HEK293 (cell line): ENCODE measurements around the gene LCN12.
A peak's percentile ranks its signal among the peaks of the same experiment; 100 is the strongest.

ENCODE experiments used
- BCL11B ChIP-seq: fragments of 450-650 bp; formaldehyde crosslinking; IDR thresholded peaks from 2 replicates; pipeline ENCODE4 v1.5.1; 2016; ENCODE audit warnings: low read depth, missing biosample characterization, missing genetic modification characterization
- GLI2 ChIP-seq: fragments of 450-650 bp; formaldehyde crosslinking; IDR thresholded peaks from 2 replicates; pipeline ENCODE4; 2017; ENCODE audit warnings: missing biosample characterization, missing genetic modification characterization, low read depth, borderline replicate concordance
- GLI4 ChIP-seq: fragments of 450-650 bp; formaldehyde crosslinking; IDR thresholded peaks from 2 replicates; pipeline ENCODE4 v1.5.1; 2016; ENCODE audit warnings: missing biosample characterization, missing genetic modification characterization
- GLIS1 ChIP-seq: fragments of 450-650 bp; formaldehyde crosslinking; IDR thresholded peaks from 2 replicates; pipeline ENCODE4 v1.5.1; 2016; ENCODE audit warnings: missing biosample characterization, missing genetic modification characterization
- KLF1 ChIP-seq: fragments of 450-650 bp; formaldehyde crosslinking; IDR thresholded peaks from 2 replicates; pipeline ENCODE4 v1.5.1; 2016; ENCODE audit warnings: missing biosample characterization, missing genetic modification characterization
- KLF8 ChIP-seq: fragments of 450-650 bp; formaldehyde crosslinking; IDR thresholded peaks from 2 replicates; pipeline ENCODE4 v1.5.1; 2016; ENCODE audit warnings: missing biosample characterization, missing genetic modification characterization
- PRDM1 ChIP-seq: fragments of 450-650 bp; formaldehyde crosslinking; IDR thresholded peaks from 2 replicates; pipeline ENCODE4; 2016; ENCODE audit warnings: missing biosample characterization, missing genetic modification characterization
- SCRT1 ChIP-seq: fragments of 450-650 bp; formaldehyde crosslinking; IDR thresholded peaks from 2 replicates; pipeline ENCODE4 v1.5.1; 2016; ENCODE audit warnings: missing biosample characterization, missing genetic modification characterization, borderline replicate concordance
- SP7 ChIP-seq: fragments of 450-650 bp; formaldehyde crosslinking; IDR thresholded peaks from 2 replicates; pipeline ENCODE4 v1.5.1; 2016; ENCODE audit warnings: missing biosample characterization, missing genetic modification characterization
- ZBTB48 ChIP-seq: fragments of 450-650 bp; formaldehyde crosslinking; IDR thresholded peaks from 2 replicates; pipeline ENCODE4 v1.5.1; 2016; ENCODE audit warnings: missing biosample characterization, missing genetic modification characterization
- ZNF138 ChIP-seq: fragments of 450-650 bp; formaldehyde crosslinking; IDR thresholded peaks from 2 replicates; pipeline ENCODE4 v1.5.1; 2016; ENCODE audit warnings: missing biosample characterization, missing genetic modification characterization, borderline replicate concordance
- ZNF311 ChIP-seq: fragments of 450-650 bp; formaldehyde crosslinking; IDR thresholded peaks from 2 replicates; pipeline ENCODE4 v1.5.1; 2017; ENCODE audit warnings: missing biosample characterization, missing genetic modification characterization, borderline replicate concordance
- ZNF366 ChIP-seq: fragments of 450-650 bp; formaldehyde crosslinking; conservative IDR thresholded peaks from 2 replicates; pipeline ENCODE4 v1.5.1; 2016; ENCODE audit warnings: missing biosample characterization, missing genetic modification characterization
- ZNF433 ChIP-seq: fragments of 450-650 bp; formaldehyde crosslinking; IDR thresholded peaks from 2 replicates; pipeline ENCODE4 v1.5.1; 2016; ENCODE audit warnings: missing biosample characterization, missing genetic modification characterization, low read depth
- ZNF473 ChIP-seq: fragments of 450-650 bp; formaldehyde crosslinking; IDR thresholded peaks from 2 replicates; pipeline ENCODE4 v1.5.1; 2017; ENCODE audit warnings: missing biosample characterization, missing genetic modification characterization
- ZNF521 ChIP-seq: fragments of 450-650 bp; formaldehyde crosslinking; IDR thresholded peaks from 2 replicates; pipeline ENCODE4 v1.5.1; 2017; ENCODE audit warnings: missing biosample characterization, mild to moderate bottlenecking, missing genetic modification characterization
- ZNF530 ChIP-seq: fragments of 450-650 bp; formaldehyde crosslinking; IDR thresholded peaks from 2 replicates; pipeline ENCODE4 v1.5.1; 2016; ENCODE audit warnings: low read depth, missing biosample characterization, missing genetic modification characterization
- ZNF544 ChIP-seq: fragments of 450-650 bp; formaldehyde crosslinking; IDR thresholded peaks from 2 replicates; pipeline ENCODE4 v1.5.0; 2017; ENCODE audit warnings: missing biosample characterization, missing genetic modification characterization
- ZNF560 ChIP-seq: fragments of 450-650 bp; formaldehyde crosslinking; IDR thresholded peaks from 2 replicates; pipeline ENCODE4 v1.5.1; 2017; ENCODE audit warnings: missing biosample characterization, missing genetic modification characterization, borderline replicate concordance
- ZNF600 ChIP-seq: fragments of 450-650 bp; formaldehyde crosslinking; IDR thresholded peaks from 2 replicates; pipeline ENCODE4 v1.5.1; 2016; ENCODE audit warnings: missing biosample characterization, missing genetic modification characterization
- ZNF76 ChIP-seq: fragments of 450-650 bp; formaldehyde crosslinking; IDR thresholded peaks from 2 replicates; pipeline ENCODE4; 2016; ENCODE audit warnings: low read depth, missing biosample characterization, missing genetic modification characterization, borderline replicate concordance
- ZNF776 ChIP-seq: fragments of 450-650 bp; formaldehyde crosslinking; IDR thresholded peaks from 2 replicates; pipeline ENCODE4 v1.5.0; 2017; ENCODE audit warnings: missing biosample characterization, missing genetic modification characterization, borderline replicate concordance
- ZNF777 ChIP-seq: fragments of 450-650 bp; formaldehyde crosslinking; IDR thresholded peaks from 2 replicates; pipeline ENCODE4 v1.5.1; 2017; ENCODE audit warnings: missing biosample characterization, missing genetic modification characterization, borderline replicate concordance
- TF ChIP-seq, protein P1 (sequence below): fragments of 450-650 bp; formaldehyde crosslinking; IDR thresholded peaks from 2 replicates; pipeline ENCODE4 v1.5.1; 2016; ENCODE audit warnings: missing biosample characterization, missing genetic modification characterization
- TF ChIP-seq, protein P2 (sequence below): fragments of 450-650 bp; IDR thresholded peaks from 2 replicates; pipeline ENCODE4 v1.5.1; 2018; ENCODE audit warnings: missing biosample characterization, missing genetic modification characterization
- TF ChIP-seq, protein P3 (sequence below): fragments of 450-650 bp; formaldehyde crosslinking; IDR thresholded peaks from 2 replicates; pipeline ENCODE4 v1.5.1; 2016; ENCODE audit warnings: missing biosample characterization, missing genetic modification characterization, borderline replicate concordance

The LCN12 gene

DNA sequence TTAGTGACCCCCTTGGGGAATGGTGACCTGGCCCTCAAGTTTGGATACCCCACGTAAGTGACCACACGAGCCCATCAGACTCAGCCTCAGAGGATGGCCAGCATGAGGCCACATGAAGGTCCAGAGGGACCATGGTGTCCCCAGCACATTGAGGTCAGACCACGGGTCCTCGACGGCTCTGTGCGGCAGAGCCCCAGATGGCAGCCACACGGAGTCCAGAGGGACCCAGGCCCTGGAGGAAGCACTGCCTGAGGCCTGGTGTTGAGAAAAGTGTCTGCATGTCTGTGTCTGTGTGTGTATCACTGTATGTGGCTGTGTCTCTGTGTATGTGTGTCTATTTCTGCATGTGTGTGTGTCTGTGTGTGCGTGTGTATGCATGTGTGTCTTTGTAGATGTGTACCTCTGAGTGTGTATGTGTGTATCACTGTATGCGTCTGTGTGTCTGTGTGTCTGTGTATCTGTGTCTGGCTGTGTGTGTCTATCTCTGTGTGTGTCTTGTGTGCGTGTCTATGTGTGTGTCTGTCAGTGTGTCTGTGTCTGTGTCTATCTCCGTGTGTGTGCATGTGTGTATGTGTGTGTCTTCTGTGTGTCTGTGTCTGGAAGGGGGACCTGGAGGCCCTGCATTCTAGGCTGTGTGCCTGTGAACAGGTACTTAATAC, 31.7 kb downstream of the LCN12 start (continued):
- TF ChIP-seq, protein P1, sequence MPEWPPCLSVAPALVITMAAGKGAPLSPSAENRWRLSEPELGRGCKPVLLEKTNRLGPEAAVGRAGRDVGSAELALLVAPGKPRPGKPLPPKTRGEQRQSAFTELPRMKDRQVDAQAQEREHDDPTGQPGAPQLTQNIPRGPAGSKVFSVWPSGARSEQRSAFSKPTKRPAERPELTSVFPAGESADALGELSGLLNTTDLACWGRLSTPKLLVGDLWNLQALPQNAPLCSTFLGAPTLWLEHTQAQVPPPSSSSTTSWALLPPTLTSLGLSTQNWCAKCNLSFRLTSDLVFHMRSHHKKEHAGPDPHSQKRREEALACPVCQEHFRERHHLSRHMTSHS (tag by site-specific recombination): no peak
- TF ChIP-seq ZBTB48 (no peak), GLIS1 (tag by site-specific recombination) (no peak), SP7 (no peak), ZNF530 (tag by site-specific recombination) (no peak), ZNF777 (tag by site-specific recombination) (0 out of 2 replicates have a peak, but pooled peaks have one; percentile 47), ZNF138 (no peak), ZNF521 (tag by site-specific recombination) (0 out of 2 replicates have a peak, but pooled peaks have one; percentile 35), ZNF311 (tag by site-specific recombination) (peak; percentile 90; the same call in 1 of the 2 replicates), KLF1 (tag by site-specific recombination) (peak; percentile 25; the same call in 1 of the 2 replicates), ZNF366 (no peak), KLF8 (tag by site-specific recombination) (no peak), ZNF560 (tag by site-specific recombination) (no peak), BCL11B (no peak), ZNF473 (tag by site-specific recombination) (0 out of 2 replicates have a peak, but pooled peaks have one; percentile 54), GLI4 (tag by site-specific recombination) (no peak), PRDM1 (tag by site-specific recombination) (no peak), ZNF76 (tag by site-specific recombination) (no peak), SCRT1 (tag by site-specific recombination) (no peak), ZNF600 (tag by site-specific recombination) (no peak), ZNF776 (tag by site-specific recombination) (peak; percentile 69; the same call in 1 of the 2 replicates), ZNF433 (tag by site-specific recombination) (no peak), ZNF544 (tag by site-specific recombination) (0 out of 2 replicates have a peak, but pooled peaks have one; percentile 53), GLI2 (no peak)
- TF ChIP-seq, protein P2, sequence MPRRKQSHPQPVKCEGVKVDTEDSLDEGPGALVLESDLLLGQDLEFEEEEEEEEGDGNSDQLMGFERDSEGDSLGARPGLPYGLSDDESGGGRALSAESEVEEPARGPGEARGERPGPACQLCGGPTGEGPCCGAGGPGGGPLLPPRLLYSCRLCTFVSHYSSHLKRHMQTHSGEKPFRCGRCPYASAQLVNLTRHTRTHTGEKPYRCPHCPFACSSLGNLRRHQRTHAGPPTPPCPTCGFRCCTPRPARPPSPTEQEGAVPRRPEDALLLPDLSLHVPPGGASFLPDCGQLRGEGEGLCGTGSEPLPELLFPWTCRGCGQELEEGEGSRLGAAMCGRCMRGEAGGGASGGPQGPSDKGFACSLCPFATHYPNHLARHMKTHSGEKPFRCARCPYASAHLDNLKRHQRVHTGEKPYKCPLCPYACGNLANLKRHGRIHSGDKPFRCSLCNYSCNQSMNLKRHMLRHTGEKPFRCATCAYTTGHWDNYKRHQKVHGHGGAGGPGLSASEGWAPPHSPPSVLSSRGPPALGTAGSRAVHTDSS: no peak
- TF ChIP-seq, protein P3, sequence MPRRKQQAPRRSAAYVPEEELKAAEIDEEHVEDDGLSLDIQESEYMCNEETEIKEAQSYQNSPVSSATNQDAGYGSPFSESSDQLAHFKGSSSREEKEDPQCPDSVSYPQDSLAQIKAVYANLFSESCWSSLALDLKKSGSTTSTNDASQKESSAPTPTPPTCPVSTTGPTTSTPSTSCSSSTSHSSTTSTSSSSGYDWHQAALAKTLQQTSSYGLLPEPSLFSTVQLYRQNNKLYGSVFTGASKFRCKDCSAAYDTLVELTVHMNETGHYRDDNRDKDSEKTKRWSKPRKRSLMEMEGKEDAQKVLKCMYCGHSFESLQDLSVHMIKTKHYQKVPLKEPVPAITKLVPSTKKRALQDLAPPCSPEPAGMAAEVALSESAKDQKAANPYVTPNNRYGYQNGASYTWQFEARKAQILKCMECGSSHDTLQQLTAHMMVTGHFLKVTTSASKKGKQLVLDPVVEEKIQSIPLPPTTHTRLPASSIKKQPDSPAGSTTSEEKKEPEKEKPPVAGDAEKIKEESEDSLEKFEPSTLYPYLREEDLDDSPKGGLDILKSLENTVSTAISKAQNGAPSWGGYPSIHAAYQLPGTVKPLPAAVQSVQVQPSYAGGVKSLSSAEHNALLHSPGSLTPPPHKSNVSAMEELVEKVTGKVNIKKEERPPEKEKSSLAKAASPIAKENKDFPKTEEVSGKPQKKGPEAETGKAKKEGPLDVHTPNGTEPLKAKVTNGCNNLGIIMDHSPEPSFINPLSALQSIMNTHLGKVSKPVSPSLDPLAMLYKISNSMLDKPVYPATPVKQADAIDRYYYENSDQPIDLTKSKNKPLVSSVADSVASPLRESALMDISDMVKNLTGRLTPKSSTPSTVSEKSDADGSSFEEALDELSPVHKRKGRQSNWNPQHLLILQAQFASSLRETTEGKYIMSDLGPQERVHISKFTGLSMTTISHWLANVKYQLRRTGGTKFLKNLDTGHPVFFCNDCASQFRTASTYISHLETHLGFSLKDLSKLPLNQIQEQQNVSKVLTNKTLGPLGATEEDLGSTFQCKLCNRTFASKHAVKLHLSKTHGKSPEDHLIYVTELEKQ: no peak
